ENCODE data around the gene MAFG. TPM values are rescaled to one million over a fixed set of nuclear protein-coding genes. Genes with fewer than 3 reads are reported as not detected.

MAFG gene
- polyA plus RNA-seq, 3 donors, result 12.4 to 14.8 (median 13.8) TPM

Other genes starting within 250 kb of the MAFG start
- 10 to 100 TPM; 46.4 to 53.3 (median 50.0) TPM for gene ARL16, start 243.9 kb downstream of the MAFG start, polyA plus RNA-seq (ENCODE audit: insufficient read length in 3 of 3)
- 100 to 1,000 TPM in 2 of 3 donors, 10 to 100 TPM in 1; 87.7 to 111 (median 107) TPM for gene HGS, start 243.7 kb downstream of the MAFG start, polyA plus RNA-seq (ENCODE audit: insufficient read length in 3 of 3)
- gene MRPL12, start 224.4 kb downstream of the MAFG start, polyA plus RNA-seq (ENCODE audit: insufficient read length in 3 of 3), result 10 to 100 TPM; 40.1 to 60.5 (median 45.7) TPM
- gene SLC25A10, start 215.5 kb downstream of the MAFG start, polyA plus RNA-seq (ENCODE audit: insufficient read length in 3 of 3), result 10 to 100 TPM; 11.5 to 19.3 (median 18.9) TPM
- 10 to 100 TPM in 2 of 3 donors, 1 to 10 TPM in 1; 7.1 to 17.7 (median 12.5) TPM for gene GCGR, start 123.6 kb downstream of the MAFG start, polyA plus RNA-seq (ENCODE audit: insufficient read length in 3 of 3)
- gene MCRIP1, start 94.4 kb downstream of the MAFG start, polyA plus RNA-seq (ENCODE audit: insufficient read length in 3 of 3), result 100 to 1,000 TPM in 2 of 3 donors, 10 to 100 TPM in 1; 61.8 to 109 (median 107) TPM
- gene PPP1R27, start 92.7 kb downstream of the MAFG start, polyA plus RNA-seq (ENCODE audit: insufficient read length in 3 of 3), result under 1 TPM; 0.12 to 0.45 (median 0.17) TPM
- gene P4HB, start 67.2 kb downstream of the MAFG start, polyA plus RNA-seq (ENCODE audit: insufficient read length in 3 of 3), result 100 to 1,000 TPM; 401 to 475 (median 404) TPM
- 100 to 1,000 TPM; 145 to 242 (median 217) TPM for gene ARHGDIA, start 56.4 kb downstream of the MAFG start, polyA plus RNA-seq (ENCODE audit: insufficient read length in 3 of 3)
- 10 to 100 TPM; 66.5 to 99.3 (median 76.1) TPM for gene ALYREF, start 36.1 kb downstream of the MAFG start, polyA plus RNA-seq (ENCODE audit: insufficient read length in 3 of 3)
- gene ANAPC11, start 36.0 kb downstream of the MAFG start, polyA plus RNA-seq (ENCODE audit: insufficient read length in 3 of 3), result 100 to 1,000 TPM in 1 of 3 donors, 10 to 100 TPM in 2; 63.8 to 110 (median 93.7) TPM
- 1 to 10 TPM in 1 of 3 donors, under 1 TPM in 2; 0.93 to 1.4 (median 0.97) TPM for gene NPB, start 25.5 kb downstream of the MAFG start, polyA plus RNA-seq (ENCODE audit: insufficient read length in 3 of 3)
- gene PCYT2, start 16.3 kb downstream of the MAFG start, polyA plus RNA-seq (ENCODE audit: insufficient read length in 3 of 3), result 10 to 100 TPM; 40.1 to 48.5 (median 45.5) TPM
- 10 to 100 TPM; 11.0 to 21.1 (median 14.1) TPM for gene SIRT7, start 9.6 kb downstream of the MAFG start, polyA plus RNA-seq (ENCODE audit: insufficient read length in 3 of 3)
- gene PYCR1, start 9.6 kb upstream of the MAFG start, polyA plus RNA-seq (ENCODE audit: insufficient read length in 3 of 3), result 10 to 100 TPM; 22.6 to 39.4 (median 26.8) TPM
- under 1 TPM; 0.10 to 0.30 (median 0.14) TPM for gene MYADML2, start 19.5 kb upstream of the MAFG start, polyA plus RNA-seq (ENCODE audit: insufficient read length in 3 of 3)
- gene NOTUM, start 33.5 kb upstream of the MAFG start, polyA plus RNA-seq (ENCODE audit: insufficient read length in 3 of 3), result 1 to 10 TPM; 1.9 to 3.5 (median 3.3) TPM
- 10 to 100 TPM; 20.1 to 39.0 (median 35.2) TPM for gene ASPSCR1, start 49.9 kb upstream of the MAFG start, polyA plus RNA-seq (ENCODE audit: insufficient read length in 3 of 3)
- gene CENPX, start 95.1 kb upstream of the MAFG start, polyA plus RNA-seq (ENCODE audit: insufficient read length in 3 of 3), result 10 to 100 TPM; 28.8 to 47.2 (median 40.8) TPM
- gene LRRC45, start 95.6 kb upstream of the MAFG start, polyA plus RNA-seq (ENCODE audit: insufficient read length in 3 of 3), result 10 to 100 TPM; 10.8 to 17.5 (median 15.7) TPM
- 10 to 100 TPM in 2 of 3 donors, 1 to 10 TPM in 1; 8.3 to 16.2 (median 11.7) TPM for gene RAC3, start 103.9 kb upstream of the MAFG start, polyA plus RNA-seq (ENCODE audit: insufficient read length in 3 of 3)
- 100 to 1,000 TPM in 1 of 3 donors, 10 to 100 TPM in 2; 78.9 to 120 (median 88.7) TPM for gene DCXR, start 110.0 kb upstream of the MAFG start, polyA plus RNA-seq (ENCODE audit: insufficient read length in 3 of 3)
- 10 to 100 TPM; 28.5 to 57.8 (median 47.2) TPM for gene RFNG, start 124.1 kb upstream of the MAFG start, polyA plus RNA-seq (ENCODE audit: insufficient read length in 3 of 3)
- 100 to 1,000 TPM in 2 of 3 donors, 10 to 100 TPM in 1; 98.3 to 138 (median 132) TPM for gene GPS1, start 124.2 kb upstream of the MAFG start, polyA plus RNA-seq (ENCODE audit: insufficient read length in 3 of 3)
- gene DUS1L, start 138.1 kb upstream of the MAFG start, polyA plus RNA-seq (ENCODE audit: insufficient read length in 3 of 3), result 10 to 100 TPM; 66.2 to 92.0 (median 90.5) TPM
- gene FASN, start 170.5 kb upstream of the MAFG start, polyA plus RNA-seq (ENCODE audit: insufficient read length in 3 of 3), result 10 to 100 TPM; 32.1 to 58.6 (median 50.4) TPM

Data from renal cortex interstitium (tissue), 3 donors.